CD14-positive monocyte (primary cell): ENCODE results near the gene MKLN1. TPM values are rescaled to one million over a fixed set of nuclear protein-coding genes. Genes with fewer than 3 reads are reported as not detected.

Experiments used
- DNase-seq, 3 donors: peaks; one replicate each; pipeline ENCODE4 v3.0.0-alpha.2; 2011 to 2022
- H2AFZ ChIP-seq: 2 replicates; pipeline ENCODE4 v1.6.0; 2012; ENCODE audit warnings: mild to moderate bottlenecking, low read depth, low read length, inconsistent platforms; ENCODE audit not compliant: insufficient read depth, poor library complexity, severe bottlenecking
- H3K27ac ChIP-seq, 2 donors: 1 replicate in 1 of 2; 2 replicates in 1 of 2; pipeline ENCODE4 v1.5.1; 2012 to 2013; ENCODE audit warnings: low read length in 2 of 2, control low read depth in 1 of 2, inconsistent platforms in 1 of 2, low read depth in 1 of 2, mild to moderate bottlenecking in 1 of 2
- H3K27me3 ChIP-seq, 2 donors: one replicate each; pipeline versions ENCODE4 v1.6.0 to v1.6.1; 2011 to 2013; ENCODE audit warnings: low read length in 2 of 2; ENCODE audit not compliant: control insufficient read depth in 2 of 2, insufficient read depth in 2 of 2
- H3K36me3 ChIP-seq, 2 donors: replicated peaks in 1 of 2; 1 replicate in 1 of 2; 2 replicates in 1 of 2; pipeline versions ENCODE4 v1.5.1 to v1.6.1; 2012 to 2013; ENCODE audit warnings: low read length in 2 of 2, control low read depth in 1 of 2, inconsistent platforms in 1 of 2, mild to moderate bottlenecking in 1 of 2; ENCODE audit not compliant: insufficient read depth in 2 of 2, control insufficient read depth in 1 of 2
- H3K4me1 ChIP-seq, 2 donors: 1 replicate in 1 of 2; 2 replicates in 1 of 2; pipeline versions ENCODE4 v1.5.1 to v1.6.1; 2012 to 2013; ENCODE audit warnings: low read length in 2 of 2, control low read depth in 1 of 2, inconsistent platforms in 1 of 2, mild to moderate bottlenecking in 1 of 2, moderate library complexity in 1 of 2; ENCODE audit not compliant: insufficient read depth in 2 of 2, control insufficient read depth in 1 of 2
- H3K4me2 ChIP-seq: replicated peaks from 2 replicates; pipeline ENCODE3; 2012; ENCODE audit warnings: low read length, moderate library complexity, mild to moderate bottlenecking; ENCODE audit not compliant: poor library complexity, severe bottlenecking; ENCODE audit errors: extremely low read depth
- H3K4me3 ChIP-seq, 3 experiments: fragments of 200-600 bp in 1 of 3; sonication (generic) in 1 of 3; replicated peaks in 1 of 3; 1 replicate in 2 of 3; 2 replicates in 1 of 3; pipeline ENCODE4 v1.5.1; 2011 to 2013; ENCODE audit warnings: low read length in 3 of 3, mild to moderate bottlenecking in 3 of 3, control low read depth in 2 of 3, low read depth in 2 of 3, inconsistent platforms in 1 of 3, moderate library complexity in 1 of 3
- H3K79me2 ChIP-seq: 2 replicates; pipeline ENCODE4 v1.6.0; 2012; ENCODE audit warnings: mild to moderate bottlenecking, control low read depth, inconsistent platforms, low read length, moderate library complexity; ENCODE audit not compliant: insufficient read depth
- H3K9ac ChIP-seq: 2 replicates; pipeline ENCODE4 v1.6.0; 2017; ENCODE audit warnings: low read length, mild to moderate bottlenecking; ENCODE audit not compliant: insufficient read depth, poor library complexity, severe bottlenecking
- H3K9me3 ChIP-seq, 2 donors: replicated peaks in 1 of 2; 1 replicate in 1 of 2; 2 replicates in 1 of 2; pipeline versions ENCODE4 v1.5.1 to v1.6.1; 2012 to 2013; ENCODE audit warnings: low read length in 2 of 2, control low read depth in 1 of 2; ENCODE audit not compliant: control insufficient read depth in 1 of 2, insufficient read depth in 1 of 2
- H4K20me1 ChIP-seq: 2 replicates; pipeline ENCODE4 v1.6.0; 2012; ENCODE audit warnings: mild to moderate bottlenecking, low read length, control low read depth, moderate library complexity; ENCODE audit not compliant: insufficient read depth
- H3K27ac Mint-ChIP-seq, 7 donors: one replicate each; pipeline ENCODE4 v1.8.0; 2020; ENCODE audit warnings: mild to moderate bottlenecking in 7 of 7, mixed read lengths in 7 of 7, moderate library complexity in 6 of 7, inconsistent platforms in 2 of 7
- H3K27me3 Mint-ChIP-seq, 3 donors: one replicate each; pipeline ENCODE4 v1.8.0; 2021 to 2022; ENCODE audit warnings: low read depth in 3 of 3, mild to moderate bottlenecking in 3 of 3, mixed read lengths in 3 of 3, moderate library complexity in 3 of 3, inconsistent platforms in 1 of 3
- H3K36me3 Mint-ChIP-seq, 2 donors: one replicate each; pipeline ENCODE4 v1.8.0; 2020; ENCODE audit warnings: mixed read lengths in 2 of 2, inconsistent platforms in 1 of 2, mild to moderate bottlenecking in 1 of 2
- H3K4me1 Mint-ChIP-seq: one replicate; pipeline ENCODE4 v1.8.0; 2020; ENCODE audit warnings: mild to moderate bottlenecking, mixed read lengths
- H3K4me3 Mint-ChIP-seq, 2 donors: one replicate each; pipeline ENCODE4 v1.8.0; 2020; ENCODE audit warnings: mild to moderate bottlenecking in 2 of 2, mixed read lengths in 2 of 2, moderate library complexity in 1 of 2
- H3K9me3 Mint-ChIP-seq, 7 donors: one replicate each; pipeline ENCODE4 v1.8.0; 2020 to 2022; ENCODE audit warnings: mixed read lengths in 7 of 7, mild to moderate bottlenecking in 6 of 7, moderate library complexity in 6 of 7, inconsistent platforms in 2 of 7
- WGBS: methylation state at CpG from one replicate; pipeline ENCODE4 v1.1.5; 2013; ENCODE audit warnings: missing lambda C conversion rate; ENCODE audit not compliant: insufficient coverage; 5-methylcytosine and 5-hydroxymethylcytosine counted together
- intact Hi-C, 2 donors: fragments of 100-400 bp; cut with micrococcal nuclease; formaldehyde crosslinking; loops; one replicate each; pipeline versions ENCODE4 v1.15.0 to v1.15.1; 2023
- polyA plus RNA-seq, 3 donors: library from polyadenylated mRNA; depleted of rRNA in 1 of 3; unstranded in 2 of 3; stranded (reverse) in 1 of 3; fragments of 300-500 nt in 2 of 3; fragments of >200 nt in 1 of 3; fragmentation: Illumina TruSeq in 2 of 3; gene quantifications; 1 replicate in 2 of 3; 2 replicates in 1 of 3; pipeline ENCODE4 v1.2.3, GENCODE V29; 2012 to 2021
- TF ChIP-seq, protein P1 (sequence below): fragments of 200-600 bp; IDR thresholded peaks from one replicate; pipeline ENCODE4 v1.8.0; 2022; ENCODE audit warnings: antibody characterized with exemption, mild to moderate bottlenecking

Gene MKLN1
- polyA plus RNA-seq, 3 donors, result 12.2 to 18.5 (median 17.2) TPM

DNA sequence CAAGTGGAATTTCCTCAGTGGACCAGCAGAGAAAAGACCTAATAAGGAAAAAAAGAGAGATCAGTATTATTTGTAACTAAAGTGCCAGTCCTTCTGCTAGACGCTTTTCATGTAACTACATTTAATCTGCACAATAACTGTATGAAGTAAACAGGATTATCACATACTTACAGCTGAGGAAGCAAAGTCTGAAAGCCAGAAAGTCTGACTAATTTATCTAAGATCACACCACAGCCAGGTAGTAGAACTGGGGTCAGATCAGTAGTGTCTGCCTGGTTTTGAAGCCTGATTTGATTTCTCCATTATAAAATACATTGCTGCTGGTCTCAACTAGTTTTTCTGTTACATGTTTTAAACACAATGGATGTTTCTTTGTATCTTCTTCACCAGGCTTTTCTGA lies 159.5 kb downstream of the MKLN1 start:
- Histone ChIP-seq H3K27me3 (no peaks in the 10 kb centered on the region), H3K79me2 (no peaks in the 10 kb centered on the region), H3K4me2 (no peak overlapping the region), H3K27ac (no peak overlapping the region), H2AFZ (no peak overlapping the region), H3K9ac (no peak overlapping the region), H3K4me3 (no peak overlapping the region), H4K20me1 (no peaks in the 10 kb centered on the region), H3K4me1 (no peaks in the 10 kb centered on the region), H3K9me3 (no peaks in the 10 kb centered on the region), H3K36me3 (peaks cover 17 to 83% of the 10 kb centered on the region in 2 donors)
- intact Hi-C loops, result no loop called here
- no CpG with 5 or more reads among the region's 1 CpG for WGBS
- Mint-ChIP-seq H3K4me1 (no peaks in the 10 kb centered on the region), H3K27ac (no peak overlapping the region), H3K9me3 (no peaks in the 10 kb centered on the region), H3K27me3 (no peaks in the 10 kb centered on the region), H3K36me3 (peaks cover 50 to 55% of the 10 kb centered on the region in 2 donors), H3K4me3 (no peak overlapping the region)
- TF ChIP-seq, protein P1, sequence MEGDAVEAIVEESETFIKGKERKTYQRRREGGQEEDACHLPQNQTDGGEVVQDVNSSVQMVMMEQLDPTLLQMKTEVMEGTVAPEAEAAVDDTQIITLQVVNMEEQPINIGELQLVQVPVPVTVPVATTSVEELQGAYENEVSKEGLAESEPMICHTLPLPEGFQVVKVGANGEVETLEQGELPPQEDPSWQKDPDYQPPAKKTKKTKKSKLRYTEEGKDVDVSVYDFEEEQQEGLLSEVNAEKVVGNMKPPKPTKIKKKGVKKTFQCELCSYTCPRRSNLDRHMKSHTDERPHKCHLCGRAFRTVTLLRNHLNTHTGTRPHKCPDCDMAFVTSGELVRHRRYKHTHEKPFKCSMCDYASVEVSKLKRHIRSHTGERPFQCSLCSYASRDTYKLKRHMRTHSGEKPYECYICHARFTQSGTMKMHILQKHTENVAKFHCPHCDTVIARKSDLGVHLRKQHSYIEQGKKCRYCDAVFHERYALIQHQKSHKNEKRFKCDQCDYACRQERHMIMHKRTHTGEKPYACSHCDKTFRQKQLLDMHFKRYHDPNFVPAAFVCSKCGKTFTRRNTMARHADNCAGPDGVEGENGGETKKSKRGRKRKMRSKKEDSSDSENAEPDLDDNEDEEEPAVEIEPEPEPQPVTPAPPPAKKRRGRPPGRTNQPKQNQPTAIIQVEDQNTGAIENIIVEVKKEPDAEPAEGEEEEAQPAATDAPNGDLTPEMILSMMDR, result no peak
- no peak for DNase-seq

GRCh38 chr7:131488361-131488760 lies 160.7 kb downstream of the MKLN1 start:
- TF ChIP-seq, protein P1, result no peak
- H3K36me3 Mint-ChIP-seq, result peaks cover 49 to 60% of the 10 kb centered on the region in 2 donors
- H3K27ac Mint-ChIP-seq, result no peak overlapping the region

More at GRCh38 chr7:131488361-131488760, 160.7 kb downstream of the MKLN1 start:
- no CpG with 5 or more reads among the region's 2 CpGs for WGBS
- H3K79me2 ChIP-seq, result no peaks in the 10 kb centered on the region
- no peaks in the 10 kb centered on the region for H3K27me3 Mint-ChIP-seq
- no peak overlapping the region for H3K27ac ChIP-seq
- no peaks in the 10 kb centered on the region for H3K4me1 Mint-ChIP-seq
- no peaks in the 10 kb centered on the region for H3K4me1 ChIP-seq
- DNase-seq, result no peak
- H4K20me1 ChIP-seq, result no peaks in the 10 kb centered on the region
- H3K36me3 ChIP-seq, result peaks cover 17 to 83% of the 10 kb centered on the region in 2 donors
- H3K4me2 ChIP-seq, result no peak overlapping the region
- intact Hi-C loops, result no loop called here
- H3K9ac ChIP-seq, result no peak overlapping the region
- H2AFZ ChIP-seq, result no peak overlapping the region
- no peaks in the 10 kb centered on the region for H3K9me3 Mint-ChIP-seq
- H3K4me3 ChIP-seq, result no peak overlapping the region
- H3K4me3 Mint-ChIP-seq, result no peak overlapping the region
- H3K27me3 ChIP-seq, result no peaks in the 10 kb centered on the region
- H3K9me3 ChIP-seq, result no peaks in the 10 kb centered on the region
